ENCODE data around the gene C1RL.

DNA sequence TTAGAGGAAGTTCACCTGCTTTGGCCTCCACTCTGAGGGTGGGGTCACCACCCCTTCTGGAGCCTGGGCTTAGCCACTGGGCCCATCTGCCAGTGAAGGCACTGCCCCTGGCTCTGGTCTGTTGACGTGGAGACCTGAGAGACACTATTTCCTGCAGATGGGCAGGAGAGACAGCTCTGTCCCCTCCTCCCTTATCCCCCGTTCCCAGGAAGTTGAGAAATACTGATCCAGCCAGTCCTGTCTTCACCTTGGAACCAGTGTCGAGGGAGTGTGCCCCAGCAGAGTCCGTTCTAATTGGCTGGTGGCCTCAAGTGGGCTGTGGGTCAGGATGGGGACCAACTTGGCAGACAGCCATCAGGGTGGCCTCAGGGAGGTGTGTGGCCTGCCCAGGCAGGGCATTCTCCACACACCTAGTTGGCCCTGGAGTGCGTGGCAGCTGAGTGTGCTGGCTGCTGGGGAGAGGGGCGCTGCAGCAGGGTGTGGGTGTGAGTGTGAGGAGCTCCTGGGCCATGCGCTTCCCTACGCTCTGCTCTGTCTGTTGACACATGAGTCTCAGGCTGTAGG lies 46.5 kb upstream of the C1RL start:
- TF ChIP-seq, protein P1, sequence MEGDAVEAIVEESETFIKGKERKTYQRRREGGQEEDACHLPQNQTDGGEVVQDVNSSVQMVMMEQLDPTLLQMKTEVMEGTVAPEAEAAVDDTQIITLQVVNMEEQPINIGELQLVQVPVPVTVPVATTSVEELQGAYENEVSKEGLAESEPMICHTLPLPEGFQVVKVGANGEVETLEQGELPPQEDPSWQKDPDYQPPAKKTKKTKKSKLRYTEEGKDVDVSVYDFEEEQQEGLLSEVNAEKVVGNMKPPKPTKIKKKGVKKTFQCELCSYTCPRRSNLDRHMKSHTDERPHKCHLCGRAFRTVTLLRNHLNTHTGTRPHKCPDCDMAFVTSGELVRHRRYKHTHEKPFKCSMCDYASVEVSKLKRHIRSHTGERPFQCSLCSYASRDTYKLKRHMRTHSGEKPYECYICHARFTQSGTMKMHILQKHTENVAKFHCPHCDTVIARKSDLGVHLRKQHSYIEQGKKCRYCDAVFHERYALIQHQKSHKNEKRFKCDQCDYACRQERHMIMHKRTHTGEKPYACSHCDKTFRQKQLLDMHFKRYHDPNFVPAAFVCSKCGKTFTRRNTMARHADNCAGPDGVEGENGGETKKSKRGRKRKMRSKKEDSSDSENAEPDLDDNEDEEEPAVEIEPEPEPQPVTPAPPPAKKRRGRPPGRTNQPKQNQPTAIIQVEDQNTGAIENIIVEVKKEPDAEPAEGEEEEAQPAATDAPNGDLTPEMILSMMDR (IDR thresholded peaks at IDR 0.05), result no peak
- no peak for TF ChIP-seq POLR2A (IDR thresholded peaks at IDR 0.05)

Data from heart left ventricle (tissue), 13 donors.